Heart left ventricle (tissue), 16 donors: ENCODE data around the gene OOSP1. TPM values are rescaled to one million over a fixed set of nuclear protein-coding genes. Genes with fewer than 3 reads are reported as not detected.

ENCODE experiments used
- ATAC-seq, 4 donors: fragments of 200-7000 bp; cut with Tn5 transposase; one replicate each; pipeline ENCODE4 v1.9.1; 2020 to 2022; ENCODE audit warnings: moderate library complexity in 4 of 4, mild to moderate bottlenecking in 3 of 4, moderate number of reproducible peaks in 1 of 4
- DNase-seq, 5 donors: peaks; one replicate each; pipeline ENCODE4 v3.0.0-alpha.2; 2020
- H3K27ac ChIP-seq, 12 donors: fragments of 200-600 bp; sonication (generic) in 4 of 12; one replicate each; pipeline versions ENCODE4 v1.5.0 to v1.8.0; 2016 to 2022; ENCODE audit warnings: mild to moderate bottlenecking in 2 of 12
- H3K27me3 ChIP-seq, 9 donors: fragments of 200-600 bp; sonication (generic) in 2 of 9; one replicate each; pipeline versions ENCODE4 v1.5.1 to v1.8.0; 2016 to 2022; ENCODE audit warnings: mild to moderate bottlenecking in 3 of 9
- H3K36me3 ChIP-seq, 9 donors: fragments of 200-600 bp; sonication (generic) in 2 of 9; one replicate each; pipeline versions ENCODE4 v1.5.0 to v1.8.0; 2018 to 2022; ENCODE audit warnings: mild to moderate bottlenecking in 2 of 9
- H3K4me1 ChIP-seq, 12 donors: fragments of 200-600 bp; sonication (generic) in 4 of 12; one replicate each; pipeline versions ENCODE4 v1.5.0 to v1.8.0; 2016 to 2022; ENCODE audit warnings: mild to moderate bottlenecking in 3 of 12
- H3K4me3 ChIP-seq, 12 donors: fragments of 200-600 bp; sonication (generic) in 4 of 12; one replicate each; pipeline versions ENCODE4 v1.5.0 to v1.8.0; 2017 to 2022; ENCODE audit warnings: mild to moderate bottlenecking in 9 of 12, moderate library complexity in 4 of 12
- H3K9me3 ChIP-seq, 12 donors: fragments of 200-600 bp; sonication (generic) in 4 of 12; one replicate each; pipeline versions ENCODE4 v1.5.0 to v1.8.0; 2016 to 2022; ENCODE audit warnings: mild to moderate bottlenecking in 1 of 12
- POLR2A ChIP-seq, 2 donors: fragments of 450-650 bp; IDR thresholded peaks; one replicate each; pipeline ENCODE4 v1.6.1; 2017; ENCODE audit warnings: antibody characterized with exemption in 2 of 2, mild to moderate bottlenecking in 2 of 2, moderate library complexity in 2 of 2
- WGBS, 4 donors: extraction: QIAGEN DNeasy Blood & Tissue Kit in 2 of 4; methylation state at CpG; one replicate each; pipeline versions ENCODE4 v1.1.5 to v1.1.7; 2013 to 2018; 5-methylcytosine and 5-hydroxymethylcytosine counted together
- intact Hi-C, 10 donors: fragments of 100-400 bp; cut with DNase I; formaldehyde crosslinking; loops; one replicate each; pipeline versions ENCODE4 v1.11.1 to v1.14.2; 2022
- polyA plus RNA-seq, 2 donors: library from polyadenylated mRNA; stranded (reverse); fragments of 200-250 nt; gene quantifications; one replicate each; pipeline ENCODE4 v1.2.3, GENCODE V29; 2013
- total RNA-seq, 9 donors: library from RNA; depleted of rRNA in 2 of 9; stranded (reverse); fragments of >200 nt in 2 of 9; fragmentation: NEBNext Ultra II Directional in 3 of 9; extraction: Animal tissue kit (Norgen Biotek cat#: 25700) in 3 of 9; gene quantifications; one replicate each; pipeline versions ENCODE4 v1.1.0 to v1.2.4, GENCODE V29; 2016 to 2023
- TF ChIP-seq, protein P1 (sequence below), 12 donors: fragments of 200-600 bp; sonication (generic) in 4 of 12; IDR thresholded peaks; one replicate each; pipeline versions ENCODE4 v1.5.0 to v1.8.0; 2018 to 2022; ENCODE audit warnings: antibody characterized with exemption in 12 of 12, mild to moderate bottlenecking in 5 of 12
- donor health status: ischemic (EF 13 %, LVEDD 7.1; RV severe dilation, severe dysfunction).
- donor health status: healthy with polysubstance abuse.
- donor health status: DM: no; HTN: yes; CAD: no.
- donor health status: DM: no; HTN: no; CAD: no.
- donor health status: ischemic (EF 25% LVEDD 6.9; RV normal size, moderate dysfunction).
- donor health status: ischemic (EF 25% LVEDD 5.7; RV mildly dilated, moderate dysfunction).
- donor health status: healthy.
- donor health status: DM: yes; HTN: yes; CAD: no.
- donor health status: ischemic (EF 35%, LVEDD 5.7; RV mildly dilated, moderate dysfunction).
- donor health status: nonischemic (EF 11% LVEDD 7.7; RV severe dilation, severe dysfunction).
- donor health status: DM: yes; HTN: yes; CAD: no.
- donor health status: PGD.
- donor health status: ischemic (EF 29% LVEDD 5.4; RV normal size, mild dysfunction).
- donor health status: nonischemic (EF 23%, LVEDD 6.1; RV moderate dilation, normal function).

The OOSP1 gene
- total and polyA plus RNA-seq, 11 donors, result 0.38 TPM; not detected in 10

GRCh38 chr11:59966201-59966600 lies 28.0 kb downstream of the OOSP1 start:
- Histone ChIP-seq H3K36me3 (no peaks in the 10 kb centered on the region), H3K27ac (no peak overlapping the region), H3K27me3 (no peaks in the 10 kb centered on the region), H3K4me3 (no peak overlapping the region), H3K4me1 (peaks cover 0 to 8% (median 0%) of the 10 kb centered on the region in 12 donors), H3K9me3 (no peaks in the 10 kb centered on the region)
- no peak for TF ChIP-seq POLR2A (IDR thresholded peaks at IDR 0.05)
- TF ChIP-seq, protein P1, sequence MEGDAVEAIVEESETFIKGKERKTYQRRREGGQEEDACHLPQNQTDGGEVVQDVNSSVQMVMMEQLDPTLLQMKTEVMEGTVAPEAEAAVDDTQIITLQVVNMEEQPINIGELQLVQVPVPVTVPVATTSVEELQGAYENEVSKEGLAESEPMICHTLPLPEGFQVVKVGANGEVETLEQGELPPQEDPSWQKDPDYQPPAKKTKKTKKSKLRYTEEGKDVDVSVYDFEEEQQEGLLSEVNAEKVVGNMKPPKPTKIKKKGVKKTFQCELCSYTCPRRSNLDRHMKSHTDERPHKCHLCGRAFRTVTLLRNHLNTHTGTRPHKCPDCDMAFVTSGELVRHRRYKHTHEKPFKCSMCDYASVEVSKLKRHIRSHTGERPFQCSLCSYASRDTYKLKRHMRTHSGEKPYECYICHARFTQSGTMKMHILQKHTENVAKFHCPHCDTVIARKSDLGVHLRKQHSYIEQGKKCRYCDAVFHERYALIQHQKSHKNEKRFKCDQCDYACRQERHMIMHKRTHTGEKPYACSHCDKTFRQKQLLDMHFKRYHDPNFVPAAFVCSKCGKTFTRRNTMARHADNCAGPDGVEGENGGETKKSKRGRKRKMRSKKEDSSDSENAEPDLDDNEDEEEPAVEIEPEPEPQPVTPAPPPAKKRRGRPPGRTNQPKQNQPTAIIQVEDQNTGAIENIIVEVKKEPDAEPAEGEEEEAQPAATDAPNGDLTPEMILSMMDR (IDR thresholded peaks at IDR 0.05), result no peak
- intact Hi-C loops, result no loop called here
- DNase-seq (no peak), ATAC-seq (no peak)
- WGBS, 4 donors, result 71 to 80% (median 77%) methylated on average over 3 of the region's 3 CpGs

GRCh38 chr11:59967677-59968394 lies 29.6 kb downstream of the OOSP1 start:
- ATAC-seq (no peak), DNase-seq (no peak)
- H3K4me3 ChIP-seq, result no peak overlapping the region
- no peaks in the 10 kb centered on the region for H3K36me3 ChIP-seq
- intact Hi-C loops, result no loop called here
- no peaks in the 10 kb centered on the region for H3K9me3 ChIP-seq
- no peaks in the 10 kb centered on the region for H3K27me3 ChIP-seq
- H3K4me1 ChIP-seq, result peaks cover 0 to 4% (median 0%) of the 10 kb centered on the region in 12 donors
- WGBS, 4 donors, result 83 to 94% (median 87%) methylated on average over 3 of the region's 3 CpGs
- TF ChIP-seq, protein P1 (IDR thresholded peaks at IDR 0.05), result no peak
- no peak for TF ChIP-seq POLR2A (IDR thresholded peaks at IDR 0.05)
- no peak overlapping the region for H3K27ac ChIP-seq

DNA sequence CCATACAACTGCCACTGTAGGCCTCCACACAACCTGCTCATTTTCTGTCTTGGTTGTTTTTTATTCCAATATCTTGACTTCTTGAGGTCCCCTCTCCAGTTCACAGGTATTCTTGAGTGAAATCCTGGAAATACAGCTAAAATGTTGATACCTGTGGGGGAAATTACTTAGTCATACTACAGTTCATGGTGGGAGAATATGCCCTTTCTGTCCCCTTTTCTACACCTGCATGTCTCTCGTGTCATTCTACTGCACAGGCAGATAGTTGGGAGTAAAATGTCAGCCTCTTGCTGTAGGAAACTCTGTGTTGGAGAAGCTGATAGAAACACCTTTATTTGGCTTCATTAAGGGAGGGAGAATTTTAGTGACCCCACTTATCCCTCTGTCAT lies 30.2 kb downstream of the OOSP1 start:
- TF ChIP-seq POLR2A (IDR thresholded peaks at IDR 0.05), result no peak
- TF ChIP-seq, protein P1 (IDR thresholded peaks at IDR 0.05), result no peak
- Histone ChIP-seq H3K36me3 (no peaks in the 10 kb centered on the region), H3K4me1 (peaks cover 0 to 4% (median 0%) of the 10 kb centered on the region in 12 donors), H3K27ac (no peak overlapping the region), H3K9me3 (no peaks in the 10 kb centered on the region), H3K4me3 (no peak overlapping the region), H3K27me3 (no peaks in the 10 kb centered on the region)
- no peak for DNase-seq
- ATAC-seq, result no peak
- intact Hi-C loops, result no loop called here
- 73 to 91% (median 85%) methylated on average over 1 of the region's 1 CpG for WGBS, 4 donors

- TF ChIP-seq POLR2A (IDR thresholded peaks at IDR 0.05), result no peak
- TF ChIP-seq, protein P1 (IDR thresholded peaks at IDR 0.05), result no peak
- Histone ChIP-seq H3K27ac (no peak overlapping the region), H3K27me3 (no peaks in the 10 kb centered on the region), H3K4me3 (no peak overlapping the region), H3K4me1 (no peaks in the 10 kb centered on the region), H3K9me3 (no peaks in the 10 kb centered on the region), H3K36me3 (no peaks in the 10 kb centered on the region)
- ATAC-seq (no peak), DNase-seq (no peak)
- WGBS, 4 donors, result 73 to 80% (median 76%) methylated on average over 5 of the region's 5 CpGs
- intact Hi-C loops, result no loop called here
These were observed 34.9 kb downstream of the OOSP1 start for GRCh38 chr11:59973097-59973496.
